GM12875 (cell line): ENCODE results near the gene PHYHIPL.

Source experiments
- H3K4me3 ChIP-seq: one replicate; pipeline ENCODE4 v1.5.1; 2011; ENCODE audit warnings: low read depth, low read length, control low read depth
- TF ChIP-seq, protein P1 (sequence below): IDR thresholded peaks from 2 replicates; pipeline ENCODE4 v1.5.1; 2011; ENCODE audit warnings: low read depth, mild to moderate bottlenecking, control low read depth, inconsistent platforms, low read length, moderate library complexity, borderline replicate concordance; ENCODE audit not compliant: insufficient read depth

PHYHIPL gene

DNA sequence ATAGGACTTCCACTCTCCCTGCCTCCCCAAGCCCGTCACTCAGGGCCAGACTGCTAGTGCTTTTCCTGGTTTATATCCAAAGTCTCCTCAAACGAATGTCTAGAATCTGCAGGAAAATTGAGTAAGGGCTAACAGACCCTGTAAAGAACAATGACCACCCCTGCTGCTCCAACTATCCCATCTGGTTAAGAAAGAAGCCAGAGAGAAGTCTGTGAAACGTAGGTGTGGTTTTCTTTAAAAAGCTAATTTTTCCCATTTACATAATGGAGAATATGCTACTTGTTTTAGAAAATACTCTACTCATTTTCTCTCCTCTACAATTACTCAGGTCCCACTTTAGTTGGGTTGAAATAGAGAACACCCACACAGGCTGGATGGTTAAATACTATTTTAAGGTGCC is 113.4 kb downstream of the PHYHIPL start:
- TF ChIP-seq, protein P1, sequence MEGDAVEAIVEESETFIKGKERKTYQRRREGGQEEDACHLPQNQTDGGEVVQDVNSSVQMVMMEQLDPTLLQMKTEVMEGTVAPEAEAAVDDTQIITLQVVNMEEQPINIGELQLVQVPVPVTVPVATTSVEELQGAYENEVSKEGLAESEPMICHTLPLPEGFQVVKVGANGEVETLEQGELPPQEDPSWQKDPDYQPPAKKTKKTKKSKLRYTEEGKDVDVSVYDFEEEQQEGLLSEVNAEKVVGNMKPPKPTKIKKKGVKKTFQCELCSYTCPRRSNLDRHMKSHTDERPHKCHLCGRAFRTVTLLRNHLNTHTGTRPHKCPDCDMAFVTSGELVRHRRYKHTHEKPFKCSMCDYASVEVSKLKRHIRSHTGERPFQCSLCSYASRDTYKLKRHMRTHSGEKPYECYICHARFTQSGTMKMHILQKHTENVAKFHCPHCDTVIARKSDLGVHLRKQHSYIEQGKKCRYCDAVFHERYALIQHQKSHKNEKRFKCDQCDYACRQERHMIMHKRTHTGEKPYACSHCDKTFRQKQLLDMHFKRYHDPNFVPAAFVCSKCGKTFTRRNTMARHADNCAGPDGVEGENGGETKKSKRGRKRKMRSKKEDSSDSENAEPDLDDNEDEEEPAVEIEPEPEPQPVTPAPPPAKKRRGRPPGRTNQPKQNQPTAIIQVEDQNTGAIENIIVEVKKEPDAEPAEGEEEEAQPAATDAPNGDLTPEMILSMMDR, result no peak
- no peak overlapping the region for H3K4me3 ChIP-seq

DNA sequence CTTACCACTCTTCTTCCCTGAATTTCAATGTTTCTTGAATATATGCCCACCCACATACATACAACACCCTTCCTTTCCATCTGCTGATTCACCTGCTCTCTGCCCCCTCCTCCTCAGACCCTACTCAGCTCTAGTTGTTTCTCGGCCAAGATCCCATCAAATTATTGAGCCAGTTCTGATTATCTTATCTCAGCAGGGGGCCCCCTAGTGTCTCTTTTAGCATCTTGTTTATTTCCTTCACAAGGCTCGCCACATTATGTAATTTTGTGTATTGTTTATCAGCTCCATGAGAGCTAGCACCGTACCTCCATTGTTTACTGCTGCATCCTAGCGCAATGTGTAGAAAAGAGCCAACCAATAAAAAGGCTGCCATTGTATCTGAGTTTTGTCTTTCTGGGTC is 114.0 kb downstream of the PHYHIPL start:
- H3K4me3 ChIP-seq, result no peak overlapping the region
- TF ChIP-seq, protein P1, result peak; percentile 12; the same call in 1 of the 2 replicates
